Activated CD4-positive, alpha-beta T cell treated with anti-CD3 and anti-CD28 coated beads, Interleukin-2, amount 50 U/mL, for 48 hours (primary cell): Measurements from ENCODE around the gene DENND4C.

Source experiments
- DNase-seq, 2 experiments: peaks; one replicate each; pipeline ENCODE4 v3.0.0-alpha.2; 2020

The DENND4C gene

GRCh38 chr9:19270421-19270949 is 40.0 kb downstream of the DENND4C start:
- no peak for DNase-seq

GRCh38 chr9:19271081-19271480 is 40.6 kb downstream of the DENND4C start:
- DNase-seq: no peak

GRCh38 chr9:19281801-19282200 is 51.3 kb downstream of the DENND4C start:
- DNase-seq: no peak

GRCh38 chr9:19283072-19283710 is 52.7 kb downstream of the DENND4C start:
- DNase-seq: no peak

- no peak for DNase-seq
Measured at GRCh38 chr9:19284729-19285128, 54.2 kb downstream of the DENND4C start.

- no peak for DNase-seq
Measured at GRCh38 chr9:19286634-19287188, 56.2 kb downstream of the DENND4C start.

- DNase-seq: no peak
Measured at GRCh38 chr9:19288081-19288480, 57.6 kb downstream of the DENND4C start.

- DNase-seq: no peak
Measured at GRCh38 chr9:19290103-19290502, 59.6 kb downstream of the DENND4C start.

GRCh38 chr9:19294219-19294618 is 63.7 kb downstream of the DENND4C start:
- DNase-seq: no peak

- DNase-seq: no peak
Measured at GRCh38 chr9:19298436-19299000, 68.0 kb downstream of the DENND4C start.

- no peak for DNase-seq
Measured at GRCh38 chr9:19303216-19303615, 72.7 kb downstream of the DENND4C start.

- no peak for DNase-seq
Measured at GRCh38 chr9:19306568-19306967, 76.1 kb downstream of the DENND4C start.

GRCh38 chr9:19310246-19310645 is 79.8 kb downstream of the DENND4C start:
- no peak for DNase-seq

GRCh38 chr9:19313573-19313972 is 83.1 kb downstream of the DENND4C start:
- no peak for DNase-seq

GRCh38 chr9:19320495-19320894 is 90.0 kb downstream of the DENND4C start:
- no peak for DNase-seq

- no peak for DNase-seq
Measured at GRCh38 chr9:19331877-19332276, 101.4 kb downstream of the DENND4C start.

GRCh38 chr9:19336166-19336565 is 105.7 kb downstream of the DENND4C start:
- DNase-seq: no peak

- DNase-seq: no peak
Measured at GRCh38 chr9:19342947-19343346, 112.5 kb downstream of the DENND4C start.

- DNase-seq: no peak
Measured at GRCh38 chr9:19358701-19359100, 128.2 kb downstream of the DENND4C start.

GRCh38 chr9:19369107-19369506 is 138.6 kb downstream of the DENND4C start:
- DNase-seq: no peak

- DNase-seq: no peak
Measured at GRCh38 chr9:19371942-19372341, 141.4 kb downstream of the DENND4C start.

- DNase-seq: no peak
Measured at GRCh38 chr9:19372567-19372966, 142.1 kb downstream of the DENND4C start.

GRCh38 chr9:19373527-19373926 is 143.0 kb downstream of the DENND4C start:
- DNase-seq: no peak

GRCh38 chr9:19375538-19375937 is 145.0 kb downstream of the DENND4C start:
- no peak for DNase-seq

GRCh38 chr9:19376931-19377330 is 146.4 kb downstream of the DENND4C start:
- DNase-seq: no peak
